Mucosa of descending colon (tissue), 3 donors: ENCODE results near the gene AXL. TPM values are rescaled to one million over a fixed set of nuclear protein-coding genes. Genes with fewer than 3 reads are reported as not detected.
"Not testable (repeated sequence)": the region's sequence is repeated elsewhere in the genome, so short reads cannot be mapped to it uniquely, and the experiment has no call there.

Source experiments
- ATAC-seq: fragments of 200-7000 bp; cut with Tn5 transposase; one replicate; pipeline ENCODE4 v1.9.1; 2020; ENCODE audit warnings: mild to moderate bottlenecking, moderate library complexity
- DNase-seq, 3 donors: peaks; one replicate each; pipeline ENCODE4 v3.0.0-alpha.2; 2020
- H3K36me3 ChIP-seq: fragments of 200-600 bp; one replicate; pipeline ENCODE4 v1.8.0; 2021; ENCODE audit warnings: low read depth, mild to moderate bottlenecking
- H3K4me1 ChIP-seq: fragments of 200-600 bp; one replicate; pipeline ENCODE4 v1.8.0; 2021; ENCODE audit warnings: low read depth, mild to moderate bottlenecking
- H3K4me3 ChIP-seq: fragments of 200-600 bp; one replicate; pipeline ENCODE4 v1.8.0; 2021; ENCODE audit warnings: mild to moderate bottlenecking
- H3K9me3 ChIP-seq: fragments of 200-600 bp; one replicate; pipeline ENCODE4 v1.8.0; 2021; ENCODE audit warnings: mild to moderate bottlenecking
- CTCF ChIP-seq: fragments of 200-600 bp; IDR thresholded peaks from one replicate; pipeline ENCODE4 v1.8.0; 2022; ENCODE audit warnings: antibody characterized with exemption, mild to moderate bottlenecking
- intact Hi-C, 2 donors: fragments of 100-400 bp; cut with DNase I in 1 of 2; cut with micrococcal nuclease in 1 of 2; formaldehyde crosslinking; loops; one replicate each; pipeline versions ENCODE4 v1.11.0 to v1.11.1; 2022; cut with DNase I, micrococcal nuclease
- total RNA-seq, 3 donors: library from RNA; stranded (reverse); fragmentation: NEBNext Ultra II Directional in 2 of 3; extraction: Animal tissue kit (Norgen Biotek cat#: 25700) in 2 of 3; gene quantifications; one replicate each; pipeline versions ENCODE4 v1.2.1 to v1.2.4, GENCODE V29; 2021 to 2023
- donor health status: DM: no; HTN: no; CAD: no; lungs with moderate emphysema.
- donor health status: DM: no; HTN: no; CAD: no.
- donor health status: DM: no; HTN: yes; CAD: no.

AXL gene
- total RNA-seq, 3 donors from 2014 or later = 7.3 to 93.6 (median 19.3) TPM

DNA sequence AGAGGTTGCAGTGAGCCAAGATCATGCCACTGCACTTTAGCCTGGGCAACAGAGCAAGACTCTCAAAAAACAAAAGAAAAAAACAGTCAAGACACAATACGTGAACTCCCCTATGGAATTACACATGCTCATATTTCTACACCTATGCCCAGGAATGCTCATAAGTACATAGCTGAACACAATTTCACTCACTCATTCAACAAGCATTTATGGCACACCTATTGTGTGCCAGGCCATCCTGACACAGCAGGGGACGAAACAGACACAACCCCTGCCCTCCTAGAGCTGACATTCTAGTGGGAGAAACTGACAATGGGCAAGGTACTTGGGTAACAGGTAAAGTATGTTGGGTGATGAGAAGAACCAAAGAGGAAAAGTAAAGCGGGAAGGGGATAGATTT is 9.5 kb downstream of the AXL start:
- H3K4me1 ChIP-seq = peaks cover 4% of the 10 kb centered on the region
- TF ChIP-seq CTCF = no peak
- intact Hi-C loops = no loop called here
- DNase-seq (no peak), ATAC-seq (no peak)
- H3K9me3 ChIP-seq = no peaks in the 10 kb centered on the region
- no peaks in the 10 kb centered on the region for H3K36me3 ChIP-seq
- no peak overlapping the region for H3K4me3 ChIP-seq

GRCh38 chr19:41229338-41229737 is 10.3 kb downstream of the AXL start:
- H3K4me1 ChIP-seq, DNase-seq, H3K4me3 ChIP-seq, intact Hi-C loops, H3K9me3 ChIP-seq, ATAC-seq, H3K36me3 ChIP-seq: not testable (repeated sequence)

DNA sequence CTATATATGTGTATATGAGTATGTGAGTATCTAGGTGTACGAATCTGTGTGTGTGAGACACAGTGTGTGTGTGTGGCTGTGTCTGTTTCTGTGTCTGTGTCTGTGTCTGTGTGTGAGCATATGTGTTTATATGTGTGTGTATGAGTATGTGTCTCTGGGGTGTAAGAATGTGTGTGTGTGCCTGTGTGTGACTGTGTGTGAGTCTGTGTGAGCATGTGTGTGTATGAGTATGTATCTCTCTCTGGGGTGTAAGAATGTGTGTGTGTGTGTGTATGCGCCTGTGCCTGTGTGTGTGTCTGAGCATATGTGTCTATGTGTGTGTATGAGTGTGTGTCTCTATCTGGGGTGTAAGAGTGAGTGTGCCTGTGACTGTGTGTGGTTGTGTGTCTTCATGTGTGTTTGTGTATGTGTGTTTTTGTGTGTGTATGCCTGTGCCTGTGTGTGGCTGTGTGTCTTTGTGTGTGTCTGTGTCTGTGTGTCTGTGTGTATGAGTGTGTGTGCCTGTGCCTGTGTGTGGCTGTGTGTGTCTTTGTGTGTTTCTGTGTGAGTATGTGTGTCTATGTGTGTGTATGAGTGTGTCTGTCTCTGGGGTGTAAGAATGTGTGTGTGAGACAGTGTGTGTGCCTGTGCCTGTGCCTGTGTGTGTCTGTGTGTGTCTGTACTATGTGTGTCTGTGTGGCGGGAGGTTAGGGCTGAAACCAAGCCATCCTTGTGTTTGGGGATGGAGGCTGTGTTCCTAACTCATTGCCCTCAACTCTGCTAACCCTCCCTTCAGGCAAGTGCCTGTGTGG is 11.2 kb downstream of the AXL start:
- Histone ChIP-seq H3K9me3 (no peaks in the 10 kb centered on the region), H3K4me3 (no peak overlapping the region), H3K36me3 (no peaks in the 10 kb centered on the region), H3K4me1 (peaks cover 4% of the 10 kb centered on the region)
- intact Hi-C loops = no loop called here
- TF ChIP-seq CTCF = no peak
- DNase-seq = no peak
- no peak for ATAC-seq

- Histone ChIP-seq H3K36me3 (no peaks in the 10 kb centered on the region), H3K9me3 (no peaks in the 10 kb centered on the region), H3K4me1 (no peaks in the 10 kb centered on the region), H3K4me3 (no peak overlapping the region)
- intact Hi-C loops = no loop called here
- ATAC-seq (no peak), DNase-seq (no peak)
- no peak for TF ChIP-seq CTCF
Measured at GRCh38 chr19:41232686-41233085, 13.7 kb downstream of the AXL start.

DNA sequence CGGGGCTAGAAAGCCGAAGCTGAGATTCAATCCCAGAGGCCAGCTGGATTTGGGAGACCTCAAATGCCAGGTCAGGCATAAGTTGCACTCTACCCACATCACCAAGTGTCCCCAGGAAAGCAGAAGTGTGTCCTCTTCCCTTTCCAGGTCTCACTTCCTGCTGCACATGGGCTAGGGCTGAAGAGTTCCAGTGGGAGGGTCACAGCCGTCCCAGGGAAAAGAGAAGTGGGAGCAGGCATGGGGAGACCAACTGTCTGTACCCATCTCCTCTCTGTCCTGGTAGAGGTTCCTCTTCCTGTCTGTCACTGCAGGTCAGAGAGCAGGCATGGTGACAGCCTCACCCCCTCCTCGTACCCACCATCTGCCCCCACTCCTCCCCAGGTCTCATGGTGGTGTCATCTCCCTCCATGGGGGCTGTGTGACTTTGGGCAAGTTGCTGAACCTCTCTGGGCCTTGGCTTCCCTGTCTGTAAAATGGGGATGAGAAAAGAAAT is 14.8 kb downstream of the AXL start:
- intact Hi-C loops = no loop called here
- no peaks in the 10 kb centered on the region for H3K9me3 ChIP-seq
- no peaks in the 10 kb centered on the region for H3K4me1 ChIP-seq
- no peak overlapping the region for H3K4me3 ChIP-seq
- peak; percentile 52 for ATAC-seq
- no peak for DNase-seq
- no peak for TF ChIP-seq CTCF
- no peaks in the 10 kb centered on the region for H3K36me3 ChIP-seq

- Histone ChIP-seq H3K9me3 (no peaks in the 10 kb centered on the region), H3K36me3 (no peaks in the 10 kb centered on the region), H3K4me3 (no peak overlapping the region), H3K4me1 (no peaks in the 10 kb centered on the region)
- intact Hi-C loops = no loop called here
- DNase-seq = no peak
- ATAC-seq = no peak
- TF ChIP-seq CTCF = no peak
Measured at GRCh38 chr19:41234512-41235168, 15.6 kb downstream of the AXL start.
